ENCODE measurements around the gene TMEM95. TPM values are rescaled to one million over a fixed set of nuclear protein-coding genes. Genes with fewer than 3 reads are reported as not detected.
"Not testable (repeated sequence)": the region's sequence is repeated elsewhere in the genome, so short reads cannot be mapped to it uniquely, and the experiment has no call there.

The TMEM95 gene
- total and polyA plus RNA-seq, 2 experiments from 2014 or later = not detected

GRCh38 chr17:7356756-7357155 lies 1.8 kb downstream of the TMEM95 start:
- Histone ChIP-seq H3K4me3 (no peak overlapping the region), H3K27me3 (no peaks in the 10 kb centered on the region), H3K9me3 (ENCODE audit: low read depth) (no peaks in the 10 kb centered on the region), H3K4me1 (ENCODE audit: low read depth) (peaks cover 6% of the 10 kb centered on the region), H3K27ac (no peak overlapping the region), H3K36me3 (no peaks in the 10 kb centered on the region)
- TF ChIP-seq CTCF (IDR thresholded peaks at IDR 0.05; ENCODE audit: low read depth, low read length) = no peak
- DNase-seq (ENCODE audit: low read depth in 1 of 2, low spot score in 1 of 2) = no peak

GRCh38 chr17:7357381-7357780 lies 2.4 kb downstream of the TMEM95 start:
- TF ChIP-seq CTCF (IDR thresholded peaks at IDR 0.05; ENCODE audit: low read depth, low read length) = no peak
- no peak overlapping the region for H3K27ac ChIP-seq
- H3K36me3 ChIP-seq = no peaks in the 10 kb centered on the region
- no peak for DNase-seq (ENCODE audit: low read depth in 1 of 2, low spot score in 1 of 2)
- H3K27me3 ChIP-seq = no peaks in the 10 kb centered on the region
- peaks cover 6% of the 10 kb centered on the region for H3K4me1 ChIP-seq (ENCODE audit: low read depth)
- no peaks in the 10 kb centered on the region for H3K9me3 ChIP-seq (ENCODE audit: low read depth)
- no peak overlapping the region for H3K4me3 ChIP-seq

- H3K36me3 ChIP-seq = no peaks in the 10 kb centered on the region
- no peaks in the 10 kb centered on the region for H3K27me3 ChIP-seq
- no peaks in the 10 kb centered on the region for H3K9me3 ChIP-seq (ENCODE audit: low read depth)
- TF ChIP-seq CTCF (IDR thresholded peaks at IDR 0.05; ENCODE audit: low read depth, low read length) = no peak
- DNase-seq (ENCODE audit: low read depth in 1 of 2, low spot score in 1 of 2) = no peak
- H3K4me1 ChIP-seq (ENCODE audit: low read depth) = no peaks in the 10 kb centered on the region
- no peak overlapping the region for H3K27ac ChIP-seq
- no peak overlapping the region for H3K4me3 ChIP-seq
Measured at GRCh38 chr17:7361906-7362305, 7.0 kb downstream of the TMEM95 start.

- no peaks in the 10 kb centered on the region for H3K4me1 ChIP-seq (ENCODE audit: low read depth)
- no peak for TF ChIP-seq CTCF (IDR thresholded peaks at IDR 0.05; ENCODE audit: low read depth, low read length)
- no peaks in the 10 kb centered on the region for H3K36me3 ChIP-seq
- H3K27me3 ChIP-seq = no peaks in the 10 kb centered on the region
- no peak overlapping the region for H3K4me3 ChIP-seq
- H3K9me3 ChIP-seq (ENCODE audit: low read depth) = no peaks in the 10 kb centered on the region
- H3K27ac ChIP-seq = no peak overlapping the region
- no peak for DNase-seq (ENCODE audit: low read depth in 1 of 2, low spot score in 1 of 2)
Measured at GRCh38 chr17:7363311-7363710, 8.4 kb downstream of the TMEM95 start.

- not testable (repeated sequence) for H3K27ac ChIP-seq; H3K4me1 ChIP-seq (ENCODE audit: low read depth); H3K36me3 ChIP-seq; H3K4me3 ChIP-seq; DNase-seq (ENCODE audit: low read depth in 1 of 2, low spot score in 1 of 2); H3K9me3 ChIP-seq (ENCODE audit: low read depth); H3K27me3 ChIP-seq
Measured at GRCh38 chr17:7365963-7366362, 11.0 kb downstream of the TMEM95 start.

GRCh38 chr17:7367083-7367482 lies 12.1 kb downstream of the TMEM95 start:
- Histone ChIP-seq H3K27ac (no peak overlapping the region), H3K4me1 (ENCODE audit: low read depth) (no peaks in the 10 kb centered on the region), H3K27me3 (no peaks in the 10 kb centered on the region), H3K4me3 (no peak overlapping the region), H3K36me3 (no peaks in the 10 kb centered on the region), H3K9me3 (ENCODE audit: low read depth) (no peaks in the 10 kb centered on the region)
- no peak for TF ChIP-seq CTCF (IDR thresholded peaks at IDR 0.05; ENCODE audit: low read depth, low read length)
- DNase-seq (ENCODE audit: low read depth in 1 of 2, low spot score in 1 of 2) = no peak

Measured in cardiac muscle cell (in vitro differentiated cells and primary cell).